ENCODE results near the gene RIPK1.
A peak's percentile ranks its signal among the peaks of the same experiment; 100 is the strongest.
"Not testable (repeated sequence)": the region's sequence is repeated elsewhere in the genome, so short reads cannot be mapped to it uniquely, and the experiment has no call there.

Gene RIPK1

DNA sequence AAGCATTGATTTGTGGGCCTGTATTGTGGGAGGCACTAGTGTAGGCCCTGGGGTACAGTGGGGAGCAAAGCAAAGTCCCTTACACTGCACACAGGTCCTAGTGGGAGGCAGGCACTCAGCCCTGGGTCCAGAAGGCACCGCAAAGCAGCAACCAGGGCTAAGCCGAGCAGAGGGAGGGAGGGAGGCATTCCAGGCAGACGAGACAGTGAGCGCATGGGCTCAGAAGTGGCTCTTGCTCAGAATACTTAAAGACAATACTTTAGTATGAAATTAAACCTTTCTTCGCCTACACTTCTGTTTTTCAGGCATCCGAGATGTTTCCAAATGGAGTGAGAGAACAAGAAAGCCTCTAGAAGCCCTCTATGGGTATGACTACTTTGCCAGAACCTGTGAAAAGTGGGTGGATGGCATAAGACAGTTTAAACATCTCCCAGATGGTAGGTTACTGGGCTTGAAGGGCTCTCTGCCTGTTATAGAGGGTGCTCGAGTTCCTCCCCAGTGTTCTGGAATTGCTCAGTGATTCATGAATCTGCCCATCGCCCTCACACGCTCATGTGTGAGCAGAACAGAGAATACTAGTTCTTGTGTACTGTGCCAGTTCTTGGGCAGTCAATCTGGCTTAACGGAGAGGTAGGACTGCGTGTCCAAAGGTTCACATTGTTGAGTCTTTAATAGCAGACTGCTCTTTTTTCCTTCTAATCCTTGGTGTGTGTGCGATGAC lies 68.9 kb downstream of the RIPK1 start:
- DNase-seq, result no peak

DNA sequence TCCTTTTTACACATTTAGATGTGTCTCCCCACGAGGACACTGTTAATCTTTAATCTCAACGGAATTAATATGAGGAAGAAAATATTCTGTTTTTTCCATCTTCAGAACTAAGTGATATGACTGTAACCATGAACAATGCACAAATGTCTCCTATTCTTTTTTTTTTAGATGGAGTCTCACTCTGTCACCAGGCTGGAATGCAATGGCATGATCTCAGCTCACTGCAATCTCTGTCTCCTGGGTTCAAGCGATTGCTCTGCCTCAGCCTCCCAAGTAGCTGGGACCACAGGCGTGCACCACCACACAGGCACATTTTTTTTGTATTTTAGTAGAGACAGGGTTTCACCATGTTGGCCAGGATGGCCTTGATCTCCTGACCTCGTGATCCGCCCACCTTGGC lies 69.6 kb downstream of the RIPK1 start:
- DNase-seq, result not testable (repeated sequence)

GRCh38 chr6:3138341-3138740 lies 70.0 kb downstream of the RIPK1 start:
- no peak for DNase-seq

DNA sequence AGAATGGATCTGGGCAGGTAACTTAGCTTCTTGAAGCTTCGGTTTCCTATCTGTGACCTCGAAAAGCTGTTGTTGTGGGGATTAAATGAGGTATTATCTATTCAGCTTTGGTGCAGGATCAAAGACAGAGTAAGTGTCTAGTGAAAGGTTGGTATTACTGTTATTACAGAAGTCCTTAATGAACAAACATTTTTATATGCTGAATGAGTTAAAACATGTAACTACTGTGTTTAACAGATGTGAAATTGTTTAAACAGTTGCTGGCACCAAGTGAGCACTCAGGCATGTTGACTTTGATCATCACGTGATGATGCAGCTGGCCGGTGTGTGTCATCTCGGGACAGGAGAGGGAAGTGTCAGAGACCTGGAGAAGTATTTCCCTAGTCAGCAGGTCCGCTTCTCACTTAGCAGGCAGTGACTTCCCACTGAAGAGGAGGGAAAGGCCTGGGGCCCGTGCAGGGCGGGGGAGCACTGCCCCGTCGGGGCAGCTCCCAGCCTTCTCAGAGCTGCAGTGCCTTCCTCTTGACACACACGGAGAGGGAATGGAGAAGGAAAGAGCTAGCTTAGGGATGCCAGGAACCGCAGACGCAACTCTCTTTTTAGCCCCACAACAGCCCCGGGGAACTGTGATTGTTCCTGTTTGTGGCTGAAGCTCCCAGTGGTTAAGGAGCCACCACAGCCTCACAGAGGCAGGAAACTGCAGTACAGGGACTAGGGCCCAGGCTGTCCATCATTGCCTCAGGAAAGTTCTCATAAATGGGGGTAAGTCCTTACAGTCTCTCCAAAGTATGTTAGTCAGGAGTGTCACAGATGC lies 71.0 kb downstream of the RIPK1 start:
- DNase-seq, result no peak

- no peak for DNase-seq
Measured at GRCh38 chr6:3140201-3140600, 71.9 kb downstream of the RIPK1 start.

GRCh38 chr6:3142536-3142935 lies 74.2 kb downstream of the RIPK1 start:
- DNase-seq, result no peak

- no peak for DNase-seq
Measured at GRCh38 chr6:3143158-3143557, 74.9 kb downstream of the RIPK1 start.

DNA sequence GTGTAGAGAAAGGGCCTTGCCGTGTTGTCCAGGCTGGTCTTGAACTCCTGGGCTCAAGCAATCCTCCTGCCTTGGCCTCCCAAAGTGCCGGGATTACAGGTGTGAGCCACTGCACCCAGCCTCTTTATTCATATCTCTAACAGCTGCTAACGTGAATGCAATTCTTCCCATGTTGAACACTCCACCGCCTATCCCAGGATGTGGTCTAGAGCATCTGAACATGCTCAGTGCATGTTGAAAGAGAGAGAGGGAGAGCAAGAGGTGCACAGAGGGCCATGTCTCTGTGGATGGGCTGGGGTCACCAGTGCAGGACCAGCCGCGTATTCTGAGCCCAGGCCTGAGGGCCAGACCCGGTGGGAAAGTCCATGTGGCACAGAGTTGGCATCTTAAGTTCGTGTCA lies 76.3 kb downstream of the RIPK1 start:
- DNase-seq, result no peak

DNA sequence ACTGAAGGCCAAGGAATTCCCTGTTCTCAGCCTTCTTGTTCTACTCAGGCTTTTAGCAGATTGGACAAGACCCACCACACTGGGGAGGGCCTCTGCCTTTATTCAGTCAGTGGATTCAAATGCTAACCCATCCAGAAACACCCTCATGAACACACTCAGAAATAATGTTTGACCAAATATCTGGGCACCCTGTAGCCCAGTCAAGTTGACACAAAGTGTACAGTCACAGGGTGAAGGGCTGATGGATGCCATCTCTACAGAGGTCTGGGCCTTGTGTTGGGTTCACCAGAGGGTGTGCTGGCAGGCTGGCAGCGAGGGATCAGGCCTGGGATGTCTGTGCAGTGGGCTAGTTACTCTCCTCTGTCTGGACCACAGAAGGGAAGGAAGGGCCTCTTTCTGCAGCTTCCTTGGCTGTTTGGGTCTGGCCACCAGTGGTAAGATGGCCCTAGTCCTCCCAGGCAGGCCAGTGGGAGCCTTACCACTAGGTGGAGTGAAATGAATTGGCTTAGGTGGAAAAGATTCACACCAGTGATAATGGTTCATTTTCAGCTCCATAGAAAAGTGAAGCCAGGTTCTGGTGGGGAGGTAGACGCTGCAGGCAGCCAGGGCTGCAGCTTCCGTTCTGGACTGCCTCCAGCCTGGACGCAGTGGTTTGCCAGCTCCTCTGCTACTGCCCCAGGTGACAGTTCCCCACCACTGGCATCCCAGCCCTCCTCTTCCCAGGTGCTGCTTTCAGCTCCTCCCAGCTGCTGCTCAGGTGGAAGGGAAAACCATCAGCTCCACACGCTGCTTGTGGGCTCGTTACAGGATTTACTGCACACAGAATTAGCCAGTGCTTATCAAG lies 79.8 kb downstream of the RIPK1 start:
- no peak for DNase-seq

- DNase-seq, result peak in 1 of 2 experiments; percentile 20
Measured at GRCh38 chr6:3151691-3152090, 83.4 kb downstream of the RIPK1 start.

- no peak for DNase-seq
Measured at GRCh38 chr6:3152689-3153088, 84.4 kb downstream of the RIPK1 start.

- DNase-seq, result not testable (repeated sequence)
Measured at GRCh38 chr6:3155416-3155815, 87.1 kb downstream of the RIPK1 start.

DNA sequence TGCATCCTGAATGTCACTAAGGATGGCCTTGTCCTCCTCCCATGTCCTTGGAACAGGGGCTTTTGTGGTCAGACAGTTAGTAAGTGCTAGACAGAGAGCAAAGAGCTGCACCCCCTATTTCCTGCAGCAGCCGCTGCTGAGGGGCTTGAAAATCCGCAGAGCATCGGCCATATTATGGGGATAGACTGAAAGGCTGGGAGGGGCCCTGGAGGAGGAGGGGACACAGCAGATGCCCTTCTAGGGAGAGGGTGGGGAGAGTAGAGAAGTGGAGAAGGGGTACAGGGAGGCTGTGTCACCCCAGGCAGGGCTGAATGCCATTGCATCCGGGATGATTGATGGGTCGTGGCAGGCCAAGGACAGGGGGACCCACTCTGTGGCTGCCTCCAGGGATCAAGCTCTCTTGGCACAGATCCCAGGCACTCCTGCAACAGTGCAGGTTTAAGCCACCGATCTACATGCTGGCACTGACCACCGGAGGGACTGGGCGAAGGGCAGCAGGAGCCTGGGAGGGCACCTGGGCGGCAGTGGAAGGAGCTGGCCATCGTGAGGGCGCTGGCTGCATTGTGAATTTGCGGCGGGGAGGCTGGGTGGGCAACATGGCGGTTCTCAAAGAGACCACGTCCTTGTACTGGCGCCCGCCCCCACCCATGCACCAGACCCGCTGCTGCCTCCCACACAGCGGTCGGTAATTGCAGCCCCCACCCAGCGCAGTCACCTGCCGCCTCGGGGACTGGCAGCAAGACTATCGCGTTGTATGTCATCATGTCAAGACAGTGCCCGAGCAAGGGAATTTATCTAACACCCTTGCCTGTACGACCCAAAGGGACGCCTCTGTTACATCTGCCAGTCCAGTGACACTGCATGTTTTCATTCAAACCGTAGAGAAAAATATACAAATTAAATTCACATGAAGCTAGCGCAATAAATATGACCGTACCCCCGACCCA lies 88.2 kb downstream of the RIPK1 start:
- peak; percentile 22 to 51 for DNase-seq

DNA sequence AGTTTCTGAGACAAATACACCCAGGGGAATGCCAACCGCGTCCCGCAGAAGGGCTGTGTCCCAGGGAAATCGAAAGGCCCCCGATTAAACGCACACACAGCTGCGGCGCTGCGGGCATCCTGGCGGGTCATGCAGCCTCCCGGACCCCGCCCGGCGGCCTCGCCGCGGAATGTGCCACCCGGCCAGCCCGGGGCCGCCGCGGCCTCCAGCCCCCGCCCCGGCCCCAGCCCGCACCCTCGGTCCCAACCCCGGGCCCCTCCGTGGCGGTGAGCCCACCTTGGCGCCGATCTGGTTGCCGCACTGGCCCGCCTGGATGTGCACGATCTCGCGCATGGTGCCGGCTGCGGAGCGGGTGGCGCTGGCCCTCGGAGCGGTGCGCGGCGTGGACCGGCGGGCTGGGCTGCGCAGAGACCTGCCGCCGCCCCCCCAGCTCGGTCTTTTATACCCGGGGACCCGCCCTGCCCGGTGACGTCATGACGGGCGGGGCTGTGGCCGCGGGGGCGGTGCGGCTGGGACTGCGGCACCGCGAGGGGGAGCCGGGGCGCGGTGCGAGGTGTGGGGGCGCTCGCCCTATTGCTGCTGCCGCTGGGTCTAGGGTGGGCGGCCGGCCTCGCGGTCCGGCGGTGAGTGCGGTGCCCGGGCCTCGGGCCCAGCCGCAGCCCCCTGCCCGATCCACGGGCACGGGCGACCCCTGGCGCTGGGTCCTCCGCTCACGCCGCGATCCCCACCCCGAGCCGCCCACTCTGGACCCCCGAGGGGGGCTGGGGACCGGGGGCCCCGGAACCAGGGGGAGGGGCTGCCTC lies 89.0 kb downstream of the RIPK1 start, which contains the start of gene TUBB2A:
TUBB2A (minus strand) TSS at position 414 of the 803 bp plus-strand sequence; CDS start at position 333, 81 bp downstream.
- peak; percentile 18 to 72 for DNase-seq

GRCh38 chr6:3159805-3160781 lies 91.8 kb downstream of the RIPK1 start:
- no peak for DNase-seq

DNA sequence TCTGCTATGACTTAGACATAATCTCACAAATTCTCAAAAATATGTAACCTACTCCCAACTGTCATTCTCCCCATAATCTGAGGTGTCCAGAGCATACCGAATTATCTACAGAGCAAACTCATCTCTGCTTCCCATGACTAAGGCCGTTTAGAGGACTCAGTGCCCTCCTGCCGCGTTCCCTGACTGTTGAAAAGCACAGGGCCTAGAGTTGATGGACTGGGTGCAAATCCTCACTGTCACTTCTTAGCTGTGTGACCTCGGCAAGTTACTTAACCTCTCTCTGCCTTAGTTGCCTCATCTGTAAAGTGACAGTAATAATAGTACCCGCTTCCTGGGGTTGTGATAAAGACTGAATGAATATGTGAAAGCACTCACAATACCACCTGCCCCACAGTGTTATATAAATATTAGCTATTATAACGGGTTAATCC lies 93.8 kb downstream of the RIPK1 start:
- DNase-seq, result no peak

DNA sequence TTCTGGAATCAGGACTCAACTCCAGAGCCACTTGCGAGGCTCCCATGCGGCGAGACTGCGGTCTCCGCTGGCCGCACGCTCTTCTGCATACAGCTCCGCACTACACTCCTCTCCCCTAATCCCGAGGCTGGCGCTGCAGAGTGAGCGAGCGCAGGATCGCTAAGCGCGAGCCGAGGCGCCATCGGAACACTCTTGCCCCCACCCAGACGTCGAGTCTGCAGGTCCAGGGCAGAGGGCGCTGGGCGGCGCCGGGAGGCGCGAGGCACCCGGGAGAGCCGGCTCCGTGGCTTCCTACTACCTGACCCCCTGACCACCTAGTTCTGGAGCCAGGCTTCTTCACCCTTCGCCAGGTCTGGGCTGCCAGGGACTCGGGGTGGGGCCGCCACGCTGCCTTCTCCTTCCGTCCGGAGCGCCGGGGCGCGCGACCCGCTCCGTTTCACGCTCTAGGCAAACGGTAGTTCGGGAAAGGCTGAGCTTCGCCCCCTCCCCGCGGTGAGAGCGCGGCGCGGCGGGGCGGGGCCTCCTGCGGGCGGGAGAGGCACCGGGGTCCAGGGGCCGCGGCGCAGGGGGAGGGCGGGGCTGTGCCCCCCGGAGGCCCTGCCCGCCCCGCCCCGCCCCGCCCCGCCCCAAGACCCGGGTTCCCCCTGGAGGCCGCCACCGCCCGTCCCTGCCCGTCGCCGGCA lies 94.4 kb downstream of the RIPK1 start:
- peak; percentile 68 to 86 for DNase-seq

GRCh38 chr6:3163248-3163594 lies 94.9 kb downstream of the RIPK1 start:
- DNase-seq, result no peak

- no peak for DNase-seq
Measured at GRCh38 chr6:3164388-3164787, 96.1 kb downstream of the RIPK1 start.

Data from NCI-H524 (cell line).